Nephron (organoid): Measurements from ENCODE around the gene MT1HL1.

ENCODE experiments used
- H3K27ac Mint-ChIP-seq, 3 experiments: 2 replicates each; pipeline ENCODE4 v1.8.0; 2020; ENCODE audit warnings: mixed read lengths in 3 of 3, mild to moderate bottlenecking in 2 of 3, moderate library complexity in 1 of 3
- H3K27me3 Mint-ChIP-seq: 2 replicates; pipeline ENCODE4 v1.8.0; 2021; ENCODE audit warnings: low read depth, mild to moderate bottlenecking, moderate library complexity, mixed read lengths
- H3K36me3 Mint-ChIP-seq: 2 replicates; pipeline ENCODE4 v1.8.0; 2020; ENCODE audit warnings: low read depth, mixed read lengths
- H3K4me1 Mint-ChIP-seq: 2 replicates; pipeline ENCODE4 v1.8.0; 2020; ENCODE audit warnings: mixed read lengths
- H3K4me3 Mint-ChIP-seq, 3 experiments: 2 replicates each; pipeline ENCODE4 v1.8.0; 2020; ENCODE audit warnings: mild to moderate bottlenecking in 3 of 3, mixed read lengths in 3 of 3, moderate library complexity in 2 of 3
- H3K9me3 Mint-ChIP-seq: 2 replicates; pipeline ENCODE4 v1.8.0; 2020; ENCODE audit warnings: mixed read lengths
- CTCF ChIP-seq, 3 experiments: fragments of 200-600 bp; sonication (generic); IDR thresholded peaks; one replicate each; pipeline ENCODE4 v1.5.0; 2021; ENCODE audit warnings: antibody characterized with exemption in 3 of 3; ENCODE audit not compliant: unreplicated experiment in 3 of 3

Gene MT1HL1

GRCh38 chr1:236994450-236994849 lies 9.8 kb downstream of the MT1HL1 start:
- no peak overlapping the region for H3K4me3 Mint-ChIP-seq
- peaks cover 7% of the 10 kb centered on the region for H3K4me1 Mint-ChIP-seq
- H3K27ac Mint-ChIP-seq, result no peak overlapping the region
- H3K36me3 Mint-ChIP-seq, result no peaks in the 10 kb centered on the region
- peaks cover 4% of the 10 kb centered on the region for H3K27me3 Mint-ChIP-seq
- no peak for TF ChIP-seq CTCF (IDR thresholded peaks at IDR 0.05; ENCODE audit: unreplicated experiment in 3 of 3)
- H3K9me3 Mint-ChIP-seq, result peaks cover 13% of the 10 kb centered on the region

GRCh38 chr1:236992449-236992848 lies 11.8 kb downstream of the MT1HL1 start:
- no peak overlapping the region for H3K4me3 Mint-ChIP-seq

GRCh38 chr1:236990052-236990445 lies 14.2 kb downstream of the MT1HL1 start:
- H3K4me3 Mint-ChIP-seq, result no peak overlapping the region
- no peaks in the 10 kb centered on the region for H3K36me3 Mint-ChIP-seq
- no peaks in the 10 kb centered on the region for H3K4me1 Mint-ChIP-seq
- H3K27me3 Mint-ChIP-seq, result peaks cover 9% of the 10 kb centered on the region
- no peak overlapping the region for H3K27ac Mint-ChIP-seq
- peaks cover 25% of the 10 kb centered on the region for H3K9me3 Mint-ChIP-seq
- TF ChIP-seq CTCF (IDR thresholded peaks at IDR 0.05; ENCODE audit: unreplicated experiment in 3 of 3), result no peak

More at GRCh38 chr1:236992449-236992848, 11.8 kb downstream of the MT1HL1 start:
- Mint-ChIP-seq H3K9me3 (peaks cover 22% of the 10 kb centered on the region), H3K4me1 (no peaks in the 10 kb centered on the region), H3K36me3 (no peaks in the 10 kb centered on the region), H3K27ac (no peak overlapping the region), H3K27me3 (peaks cover 4% of the 10 kb centered on the region)
- no peak for TF ChIP-seq CTCF (IDR thresholded peaks at IDR 0.05; ENCODE audit: unreplicated experiment in 3 of 3)

GRCh38 chr1:236989290-236990051 lies 14.8 kb downstream of the MT1HL1 start:
- TF ChIP-seq CTCF (IDR thresholded peaks at IDR 0.05; ENCODE audit: unreplicated experiment in 3 of 3), result no peak
- no peaks in the 10 kb centered on the region for H3K4me1 Mint-ChIP-seq
- H3K9me3 Mint-ChIP-seq, result peaks cover 25% of the 10 kb centered on the region
- no peak overlapping the region for H3K27ac Mint-ChIP-seq
- no peak overlapping the region for H3K4me3 Mint-ChIP-seq
- H3K36me3 Mint-ChIP-seq, result no peaks in the 10 kb centered on the region
- H3K27me3 Mint-ChIP-seq, result peaks cover 9% of the 10 kb centered on the region

- Mint-ChIP-seq H3K9me3 (peaks cover 10% of the 10 kb centered on the region), H3K36me3 (no peaks in the 10 kb centered on the region), H3K4me3 (no peak overlapping the region)
Observed at GRCh38 chr1:236983818-236984217, 20.4 kb downstream of the MT1HL1 start.

More at GRCh38 chr1:236983818-236984217, 20.4 kb downstream of the MT1HL1 start:
- H3K27ac Mint-ChIP-seq, result no peak overlapping the region
- H3K4me1 Mint-ChIP-seq, result peaks cover 12% of the 10 kb centered on the region
- peaks cover 14% of the 10 kb centered on the region for H3K27me3 Mint-ChIP-seq
- TF ChIP-seq CTCF (IDR thresholded peaks at IDR 0.05; ENCODE audit: unreplicated experiment in 3 of 3), result no peak
